ENCODE results near the gene CCS.
"Not testable (repeated sequence)": the region's sequence is repeated elsewhere in the genome, so short reads cannot be mapped to it uniquely, and the experiment has no call there.

CCS gene

DNA sequence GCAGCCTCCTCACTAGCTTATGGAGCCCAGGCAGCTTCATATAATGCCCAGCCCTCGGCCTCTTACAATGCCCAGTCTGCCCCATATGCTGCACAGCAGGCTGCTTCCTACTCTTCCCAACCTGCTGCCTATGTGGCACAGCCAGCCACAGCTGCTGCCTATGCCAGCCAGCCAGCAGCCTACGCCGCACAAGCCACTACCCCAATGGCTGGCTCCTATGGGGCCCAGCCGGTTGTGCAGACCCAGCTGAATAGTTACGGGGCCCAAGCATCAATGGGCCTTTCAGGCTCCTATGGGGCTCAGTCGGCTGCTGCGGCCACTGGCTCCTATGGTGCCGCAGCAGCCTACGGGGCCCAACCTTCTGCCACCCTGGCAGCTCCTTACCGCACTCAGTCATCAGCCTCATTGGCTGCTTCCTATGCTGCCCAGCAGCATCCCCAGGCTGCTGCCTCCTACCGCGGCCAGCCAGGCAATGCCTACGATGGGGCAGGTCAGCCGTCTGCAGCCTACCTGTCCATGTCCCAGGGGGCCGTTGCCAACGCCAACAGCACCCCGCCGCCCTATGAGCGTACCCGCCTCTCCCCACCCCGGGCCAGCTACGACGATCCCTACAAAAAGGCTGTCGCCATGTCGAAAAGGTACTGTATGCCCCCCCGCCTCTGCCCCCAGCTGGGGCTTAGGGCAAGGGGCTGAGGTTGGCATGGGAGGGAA, 32.2 kb downstream of the CCS start:
- no peak for DNase-seq (ENCODE audit: insufficient read length, low spot score)
- no peak for FAIRE-seq

DNA sequence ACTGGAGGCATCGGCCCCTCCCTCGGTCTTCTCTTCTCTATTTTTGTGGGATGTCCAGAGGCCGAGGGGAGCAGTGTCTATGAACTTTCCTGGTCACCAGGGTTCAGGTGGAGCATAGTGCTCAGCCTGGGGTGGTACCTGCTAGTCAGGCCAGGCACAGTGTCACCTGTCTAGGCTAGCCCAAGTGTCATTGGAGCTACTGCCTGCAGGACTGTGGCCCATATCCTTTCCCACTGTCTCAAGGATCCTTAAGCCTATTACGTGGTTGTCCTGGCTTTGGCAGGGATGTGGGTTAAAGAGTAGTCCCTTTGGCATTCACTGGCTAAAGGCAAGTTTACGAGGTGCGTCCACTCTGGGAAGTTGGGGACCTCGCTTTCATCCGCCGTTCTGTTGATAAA, 32.8 kb downstream of the CCS start:
- DNase-seq (ENCODE audit: insufficient read length, low spot score) (no peak), FAIRE-seq (no peak)

DNA sequence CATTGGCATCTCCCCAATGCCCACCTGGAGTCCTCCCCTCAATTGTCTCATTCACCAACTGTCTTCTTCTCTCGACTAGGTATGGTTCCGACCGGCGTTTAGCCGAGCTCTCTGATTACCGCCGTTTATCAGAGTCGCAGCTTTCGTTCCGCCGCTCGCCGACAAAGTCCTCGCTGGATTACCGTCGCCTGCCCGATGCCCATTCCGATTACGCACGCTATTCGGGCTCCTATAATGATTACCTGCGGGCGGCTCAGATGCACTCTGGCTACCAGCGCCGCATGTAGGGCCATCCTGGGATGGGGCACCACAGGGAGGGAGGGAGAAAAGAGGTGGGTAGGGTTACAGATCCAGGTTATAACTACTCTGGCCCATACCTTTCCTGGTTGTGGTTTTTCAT, 33.4 kb downstream of the CCS start:
- no peak for FAIRE-seq
- no peak for DNase-seq (ENCODE audit: insufficient read length, low spot score)

DNA sequence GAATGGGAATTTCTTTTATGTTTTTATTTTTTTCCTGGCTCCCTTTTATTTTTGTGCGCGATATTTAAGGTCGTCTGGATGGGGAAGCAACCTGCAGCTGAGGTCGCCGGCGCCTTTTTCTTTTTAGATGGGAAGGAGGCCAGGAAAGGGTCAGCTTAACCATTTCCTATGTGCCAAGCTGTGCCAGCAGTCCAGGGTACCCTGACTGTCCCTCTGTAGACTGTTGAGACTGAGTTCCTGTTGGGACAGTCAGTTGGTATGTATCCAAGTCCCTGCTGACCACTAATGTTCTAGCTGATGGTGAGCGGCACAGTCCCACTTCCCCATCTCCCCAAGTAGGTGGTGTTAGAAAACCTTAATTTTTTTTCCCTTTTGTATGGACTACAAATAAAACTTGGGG, 33.9 kb downstream of the CCS start:
- DNase-seq (ENCODE audit: insufficient read length, low spot score): no peak
- no peak for FAIRE-seq

DNA sequence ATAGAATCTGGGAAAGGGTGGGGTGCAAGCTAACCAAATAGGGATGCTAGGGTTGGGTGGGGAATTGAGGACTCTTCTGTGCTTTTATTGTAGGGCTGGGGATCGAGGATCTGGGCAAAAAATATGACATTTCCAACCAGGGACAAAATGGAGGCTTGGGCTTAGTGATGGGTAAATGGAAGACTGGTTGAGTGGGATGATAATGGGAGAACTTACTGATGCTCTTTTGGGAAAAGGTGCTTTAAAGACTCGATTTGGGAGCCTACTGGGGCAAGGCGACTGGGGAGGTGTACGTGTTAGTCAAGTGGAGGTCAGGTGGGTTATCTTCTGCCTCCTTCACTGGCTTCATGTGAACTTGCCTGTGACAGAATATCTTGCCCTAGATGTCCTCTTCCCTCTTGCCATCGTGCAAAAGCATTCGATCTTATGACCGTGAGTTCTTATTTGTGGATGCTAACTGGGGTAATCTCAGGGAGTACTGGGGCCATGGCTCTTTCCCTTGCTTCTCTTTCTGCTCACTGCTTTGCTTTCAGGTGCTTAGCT, 35.1 kb downstream of the CCS start:
- DNase-seq (ENCODE audit: insufficient read length, low spot score) (no peak), FAIRE-seq (no peak)

DNA sequence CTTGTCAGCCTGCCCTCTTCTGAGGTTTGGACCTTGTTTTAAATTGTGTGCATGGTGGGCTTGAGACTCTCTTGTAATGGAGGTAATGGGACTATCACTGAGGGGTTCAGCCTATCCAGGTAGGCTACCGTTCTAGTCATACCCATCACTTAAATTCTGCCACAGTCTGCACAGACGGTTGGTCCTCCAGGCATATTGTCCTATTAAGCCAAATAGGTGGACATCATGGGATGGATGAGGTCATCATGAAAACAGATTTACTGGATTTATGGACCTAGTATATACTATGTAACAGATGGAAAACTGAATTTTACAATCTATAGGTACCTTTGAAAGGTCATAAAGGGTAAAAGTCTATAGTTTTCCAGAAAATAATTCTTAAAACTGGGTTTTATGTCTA, 36.4 kb downstream of the CCS start:
- no peak for DNase-seq (ENCODE audit: insufficient read length, low spot score)
- no peak for FAIRE-seq

DNA sequence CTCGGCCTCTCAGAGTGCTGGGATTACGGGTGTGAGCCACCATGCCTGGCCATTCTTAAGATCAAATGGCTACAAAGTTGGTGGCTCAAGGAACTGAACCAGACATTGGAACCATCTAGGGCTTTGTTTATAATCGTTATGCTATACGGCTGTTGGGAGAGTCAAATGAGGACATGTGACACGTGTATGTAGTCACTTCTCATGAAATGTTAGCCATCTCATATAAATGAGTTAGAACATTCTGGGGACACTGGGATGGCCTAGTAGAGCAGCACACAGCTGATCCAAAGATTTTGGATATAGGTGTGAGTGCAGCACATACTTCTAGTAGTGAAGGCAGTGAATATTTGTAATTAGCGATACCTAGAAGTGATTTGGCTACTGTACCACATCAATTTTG, 38.9 kb downstream of the CCS start:
- FAIRE-seq (no peak), DNase-seq (ENCODE audit: insufficient read length, low spot score) (no peak)

DNA sequence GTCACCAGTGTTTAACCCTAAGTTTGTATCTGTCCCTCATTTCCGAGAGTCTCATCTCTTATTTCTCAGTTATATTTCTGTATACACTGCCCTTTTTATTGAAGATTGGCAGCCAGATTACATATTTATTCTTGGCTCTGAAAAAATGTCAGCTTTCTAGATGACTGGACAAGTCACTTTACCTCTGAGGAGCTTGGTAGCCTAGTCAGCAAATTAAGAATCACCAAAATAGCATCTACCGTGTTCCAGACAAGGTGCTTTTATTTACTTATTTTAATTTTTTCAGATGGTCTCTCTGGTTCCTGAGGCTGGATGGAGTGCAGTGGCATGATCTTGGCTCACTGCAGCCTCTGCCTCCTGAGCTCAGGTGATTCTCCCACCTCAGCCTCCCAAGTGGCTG, 40.0 kb downstream of the CCS start:
- FAIRE-seq (no peak), DNase-seq (ENCODE audit: insufficient read length, low spot score) (no peak)

DNA sequence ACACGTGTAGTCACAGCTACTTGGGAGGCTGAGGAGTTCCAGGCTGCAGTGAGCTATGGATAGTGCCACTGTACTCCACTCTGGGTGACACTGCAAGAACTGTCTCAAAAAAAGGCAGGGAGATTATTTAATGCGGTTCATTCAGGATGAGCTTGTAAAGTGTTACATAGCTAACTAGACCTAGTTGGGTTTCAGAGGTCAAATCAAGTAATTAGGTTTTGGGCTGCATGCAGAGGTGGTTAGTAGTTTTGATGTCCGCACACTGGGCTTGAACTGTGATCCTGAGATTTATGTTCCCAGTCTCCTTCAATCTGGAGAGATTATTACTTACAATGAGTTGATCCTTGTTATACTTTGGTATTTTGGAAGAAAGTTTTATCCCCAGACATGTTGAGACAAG, 43.4 kb downstream of the CCS start:
- DNase-seq (ENCODE audit: insufficient read length, low spot score) (no peak), FAIRE-seq (no peak)

DNA sequence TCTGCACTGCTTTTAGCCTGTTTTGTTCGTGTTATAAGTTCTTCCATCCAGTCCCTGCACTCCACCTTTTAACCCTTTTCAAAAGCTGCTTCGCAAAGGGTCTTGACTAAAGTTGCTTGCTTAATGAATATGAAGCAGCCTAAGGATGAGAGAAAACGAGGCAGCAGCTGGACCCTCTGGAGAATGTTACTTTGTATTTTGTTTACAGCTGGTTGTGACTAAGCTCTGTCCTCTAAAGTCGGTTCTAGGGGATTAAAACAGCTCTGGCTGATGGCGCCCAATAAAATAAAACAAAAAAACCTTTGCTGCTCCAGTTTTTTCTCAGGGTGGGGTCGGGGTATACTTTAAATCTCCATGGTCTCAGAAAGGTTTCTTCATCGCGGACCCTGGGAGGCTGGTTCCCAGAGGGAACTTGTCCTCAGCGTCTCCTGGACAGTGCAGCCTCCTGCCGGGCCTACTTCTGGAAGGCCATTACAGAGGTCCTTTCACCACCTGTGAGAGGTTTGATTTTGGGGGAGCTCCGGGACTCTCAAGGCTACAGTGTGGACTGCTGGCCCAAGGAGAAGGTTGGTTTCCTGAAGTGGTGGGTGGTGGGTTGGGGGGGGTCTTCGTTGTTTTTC, 44.7 kb downstream of the CCS start:
- FAIRE-seq (no peak), DNase-seq (ENCODE audit: insufficient read length, low spot score) (no peak)

DNA sequence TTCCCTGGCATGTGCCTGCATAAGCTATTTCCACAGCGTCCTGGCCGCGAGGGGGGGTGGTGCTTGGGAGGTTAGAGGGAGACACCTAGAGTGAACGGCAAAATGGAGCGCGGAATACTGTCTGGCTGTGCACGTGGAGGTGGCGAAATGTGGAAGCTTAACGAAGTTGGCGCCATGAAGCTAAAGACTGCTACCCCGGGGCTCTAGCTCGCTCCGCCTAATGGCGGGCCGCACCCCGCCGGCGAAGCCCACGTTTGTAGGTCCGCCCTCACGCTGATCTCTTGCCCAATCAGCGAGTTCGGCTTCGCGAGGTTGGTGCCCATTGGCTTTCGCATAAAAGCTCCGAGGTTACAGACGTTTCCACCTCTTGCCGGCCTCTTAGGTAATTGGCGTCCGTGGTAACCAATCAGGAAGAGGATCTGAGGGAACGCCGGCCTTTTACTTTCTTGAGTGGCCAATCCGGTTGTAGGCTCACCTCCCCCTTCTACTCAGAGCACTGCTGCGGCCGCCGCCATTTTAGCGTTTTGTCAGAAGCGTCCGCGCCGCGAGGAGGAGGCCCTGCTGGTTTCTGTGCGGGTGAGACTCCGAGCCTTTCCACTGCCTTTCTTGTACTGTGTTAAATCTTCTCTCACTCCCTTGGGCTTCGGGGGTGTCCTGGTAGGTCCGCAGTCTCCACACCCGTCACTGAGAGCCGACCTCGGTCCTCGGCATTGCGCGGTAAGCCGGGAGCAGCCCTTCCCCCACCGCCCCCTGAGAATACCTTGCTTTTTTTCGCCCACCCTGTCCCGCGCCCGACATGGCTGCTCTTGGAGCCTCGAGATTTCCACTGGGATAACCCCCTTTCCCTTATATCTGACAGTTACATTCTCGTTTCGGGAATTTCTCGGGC, 45.4 kb downstream of the CCS start, which contains the start of gene RBM4:
Gene RBM4 (plus strand): TSS at position 527 of the 889 bp plus-strand sequence. CDS start 1,009 bp downstream, outside the sequence.
- DNase-seq (ENCODE audit: insufficient read length, low spot score): peak; percentile 91
- peak; percentile 93 for FAIRE-seq

DNA sequence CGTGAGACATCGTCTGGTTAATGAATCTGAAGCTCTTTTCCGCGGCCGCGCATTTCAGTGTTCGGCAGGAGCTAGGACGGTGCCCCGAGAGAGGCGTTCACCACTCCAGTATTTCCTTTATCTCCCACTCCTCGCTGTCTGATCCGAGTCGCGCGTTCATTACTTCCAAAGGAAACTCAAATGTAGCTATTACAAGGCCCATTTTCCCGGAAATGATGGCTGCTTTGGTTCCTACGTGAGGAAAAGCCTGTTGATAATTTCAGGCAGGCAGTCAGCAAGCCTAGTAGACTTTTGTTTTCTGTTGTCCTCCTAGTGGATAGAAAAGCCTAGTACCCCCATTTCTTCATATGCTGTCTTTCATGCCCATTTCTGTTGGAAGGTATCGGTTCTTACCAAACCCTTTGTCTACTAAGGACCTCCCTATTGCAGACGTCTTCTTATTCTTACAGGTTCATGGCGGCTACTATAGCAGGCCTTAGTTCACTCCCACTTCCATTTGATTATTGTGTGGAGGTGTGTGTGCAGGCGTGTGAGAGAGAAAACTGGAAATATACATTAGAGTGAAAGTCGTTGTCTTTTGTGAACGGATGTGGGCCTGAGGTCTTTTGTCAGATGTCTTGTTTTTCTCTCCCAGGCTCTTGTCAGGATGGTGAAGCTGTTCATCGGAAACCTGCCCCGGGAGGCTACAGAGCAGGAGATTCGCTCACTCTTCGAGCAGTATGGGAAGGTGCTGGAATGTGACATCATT, 46.3 kb downstream of the CCS start:
- DNase-seq (ENCODE audit: insufficient read length, low spot score) (no peak), FAIRE-seq (no peak)

DNA sequence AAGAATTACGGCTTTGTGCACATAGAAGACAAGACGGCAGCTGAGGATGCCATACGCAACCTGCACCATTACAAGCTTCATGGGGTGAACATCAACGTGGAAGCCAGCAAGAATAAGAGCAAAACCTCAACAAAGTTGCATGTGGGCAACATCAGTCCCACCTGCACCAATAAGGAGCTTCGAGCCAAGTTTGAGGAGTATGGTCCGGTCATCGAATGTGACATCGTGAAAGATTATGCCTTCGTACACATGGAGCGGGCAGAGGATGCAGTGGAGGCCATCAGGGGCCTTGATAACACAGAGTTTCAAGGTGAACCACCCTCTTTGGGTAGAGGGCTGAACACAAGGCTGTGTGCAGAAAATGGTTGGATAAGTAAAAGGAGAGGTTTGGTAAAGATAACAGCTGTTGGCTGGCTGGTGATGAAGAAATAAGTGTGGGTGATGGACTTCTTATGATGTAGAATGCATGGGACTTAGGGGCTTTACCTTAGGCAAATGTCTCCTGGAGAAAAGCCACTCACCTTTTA, 46.9 kb downstream of the CCS start:
- not testable (repeated sequence) for FAIRE-seq; DNase-seq (ENCODE audit: insufficient read length, low spot score)

DNA sequence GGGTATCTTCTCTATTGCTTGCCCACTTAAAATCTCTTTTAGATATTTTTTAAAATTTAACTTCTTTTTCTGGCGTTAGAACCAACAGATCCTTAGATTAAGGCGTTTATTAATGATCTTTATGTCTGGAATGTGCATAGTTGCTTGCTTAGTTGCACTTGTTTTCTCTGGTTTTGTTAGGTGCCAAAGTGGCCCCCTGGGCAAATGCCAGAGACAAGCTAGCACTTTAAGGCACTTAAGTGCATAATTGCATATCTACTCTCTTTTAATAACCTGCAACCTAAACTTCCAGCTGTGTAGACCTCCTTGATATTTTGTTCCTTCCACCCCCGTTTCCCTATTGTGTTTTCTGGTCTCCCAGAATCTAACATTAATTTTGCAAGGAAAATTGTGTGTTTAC, 48.8 kb downstream of the CCS start:
- FAIRE-seq: no peak
- no peak for DNase-seq (ENCODE audit: insufficient read length, low spot score)

DNA sequence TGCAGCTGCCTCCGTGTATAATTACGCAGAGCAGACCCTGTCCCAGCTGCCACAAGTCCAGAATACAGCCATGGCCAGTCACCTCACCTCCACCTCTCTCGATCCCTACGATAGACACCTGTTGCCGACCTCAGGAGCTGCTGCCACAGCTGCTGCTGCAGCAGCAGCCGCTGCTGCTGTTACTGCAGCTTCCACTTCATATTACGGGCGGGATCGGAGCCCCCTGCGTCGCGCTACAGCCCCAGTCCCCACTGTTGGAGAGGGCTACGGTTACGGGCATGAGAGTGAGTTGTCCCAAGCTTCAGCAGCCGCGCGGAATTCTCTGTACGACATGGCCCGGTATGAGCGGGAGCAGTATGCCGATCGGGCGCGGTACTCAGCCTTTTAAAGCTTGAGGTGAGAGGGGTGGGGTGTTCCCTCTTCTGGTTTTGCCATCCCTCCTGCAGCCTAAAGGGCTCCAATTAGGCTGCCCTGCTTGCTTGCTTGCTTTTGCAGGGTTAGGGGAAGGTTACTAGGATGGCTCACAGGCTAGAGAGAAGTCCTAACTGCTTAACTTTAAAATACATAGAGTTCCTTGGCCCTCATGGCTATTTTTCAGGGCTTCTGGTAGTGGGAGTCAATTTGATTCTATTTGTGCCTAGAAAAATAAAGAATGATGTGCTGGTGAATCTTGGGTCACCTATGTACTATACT, 50.9 kb downstream of the CCS start:
- no peak for FAIRE-seq

DNA sequence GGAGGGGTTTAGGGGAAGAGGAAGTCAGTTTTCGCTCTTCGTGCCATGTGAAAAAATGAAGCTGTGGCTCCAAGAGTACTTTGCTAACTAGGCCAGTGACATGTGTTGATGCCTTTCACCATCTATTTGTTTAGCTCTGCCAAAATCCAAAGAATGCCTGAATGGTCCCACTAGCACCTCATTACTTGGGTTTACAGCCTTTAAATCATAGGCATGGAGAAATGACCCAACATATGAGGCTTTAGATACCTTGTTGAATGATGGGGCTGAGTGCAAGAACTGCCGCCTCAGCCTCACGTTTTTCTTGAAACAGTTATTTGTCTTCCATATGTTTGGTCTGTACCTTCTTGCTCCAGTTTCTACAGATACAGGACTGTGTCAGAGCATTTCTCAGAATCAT, 53.8 kb downstream of the CCS start:
- DNase-seq (ENCODE audit: insufficient read length, low spot score): no peak

More for the DNA sequence above, 50.9 kb downstream of the CCS start:
- no peak for DNase-seq (ENCODE audit: insufficient read length, low spot score)

DNA sequence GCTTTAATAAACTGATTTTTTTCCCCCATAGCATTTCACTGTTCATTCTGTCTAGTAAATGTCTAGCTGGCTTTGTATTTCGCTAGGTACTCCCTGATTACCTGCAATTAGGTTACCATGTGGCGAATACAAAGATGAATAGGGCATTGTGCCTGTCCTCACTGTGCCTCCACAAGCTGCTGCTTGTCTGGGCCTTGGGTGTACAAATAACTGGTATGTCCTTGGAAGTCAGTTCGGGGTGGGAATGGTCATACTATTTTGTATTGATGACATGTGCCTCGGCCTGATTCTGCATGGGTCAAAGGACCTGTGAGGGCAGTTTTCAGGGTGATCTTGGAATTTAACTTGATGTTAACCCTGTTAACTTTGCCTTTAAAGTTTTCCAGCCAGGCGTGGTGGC, 56.9 kb downstream of the CCS start:
- FAIRE-seq: no peak

More for the DNA sequence above, 53.8 kb downstream of the CCS start:
- no peak for FAIRE-seq

DNA sequence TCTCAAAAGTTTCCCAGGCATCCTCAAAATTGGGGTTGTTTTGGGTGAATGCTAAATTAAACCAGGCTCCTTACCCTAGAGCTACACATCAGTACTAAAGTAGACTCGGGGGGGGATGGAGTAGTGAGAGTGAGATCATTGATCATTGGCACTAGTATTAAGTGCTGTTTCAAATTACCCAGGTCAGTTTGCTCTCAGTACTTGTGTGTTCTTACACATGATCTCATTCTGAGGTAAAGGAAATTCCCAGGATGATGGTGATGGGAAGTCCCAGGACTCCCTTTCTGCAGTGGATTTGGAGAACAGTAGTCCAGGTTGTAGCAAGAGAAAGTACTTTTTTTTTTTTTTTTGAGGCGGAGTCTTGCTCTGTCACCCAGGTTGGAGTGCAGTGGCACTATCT, 58.0 kb downstream of the CCS start:
- DNase-seq (ENCODE audit: insufficient read length, low spot score) (no peak), FAIRE-seq (no peak)

More for the DNA sequence above, 56.9 kb downstream of the CCS start:
- DNase-seq (ENCODE audit: insufficient read length, low spot score): no peak

DNA sequence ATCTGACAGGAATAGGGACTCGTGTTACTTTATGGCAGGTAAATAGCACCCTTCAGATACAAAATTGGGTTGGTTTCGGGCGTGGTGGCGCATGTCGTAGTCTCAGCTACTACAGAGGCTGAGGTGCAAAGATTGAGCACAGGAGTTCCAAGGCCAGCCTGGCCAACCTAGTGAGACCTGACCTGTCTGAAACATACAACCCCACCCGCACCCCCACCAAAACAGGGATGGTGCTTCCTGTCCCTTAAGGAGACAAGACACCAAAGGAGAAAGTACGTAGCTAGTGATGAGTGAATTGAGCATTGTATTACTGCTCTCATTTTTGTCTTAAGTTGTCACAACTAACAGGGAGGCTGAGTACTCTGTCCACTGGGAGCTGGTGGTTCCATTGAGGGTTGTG, 59.7 kb downstream of the CCS start:
- FAIRE-seq (no peak), DNase-seq (ENCODE audit: insufficient read length, low spot score) (no peak)

DNA sequence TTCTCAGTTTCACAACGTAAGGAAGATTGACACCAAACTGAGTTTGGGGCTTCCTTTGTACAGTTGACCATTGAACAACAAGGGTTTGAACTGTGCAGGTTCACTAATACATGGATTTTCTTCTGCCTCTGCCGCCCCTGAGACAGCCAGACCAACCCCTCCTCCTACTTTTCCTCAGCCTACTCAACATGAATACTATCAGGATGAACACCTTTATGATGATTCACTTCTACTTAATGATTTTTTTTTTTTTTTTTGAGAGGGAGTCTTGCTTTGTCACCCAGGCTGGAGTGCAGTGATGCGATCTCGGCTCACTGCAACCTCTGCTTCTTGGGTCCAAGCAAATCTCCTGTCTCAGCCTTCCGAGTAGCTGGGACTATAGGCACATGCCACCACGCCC, 60.1 kb downstream of the CCS start:
- DNase-seq (ENCODE audit: insufficient read length, low spot score) (no peak), FAIRE-seq (no peak)

Data from GM19239 (cell line).